Urothelium cell line (cell line): ENCODE measurements around the gene ARHGAP26.
"Not testable (repeated sequence)": the region's sequence is repeated elsewhere in the genome, so short reads cannot be mapped to it uniquely, and the experiment has no call there.

Experiments used
- DNase-seq: peaks from one replicate; pipeline ENCODE4 v3.0.0; 2011; ENCODE audit warnings: low spot score, mixed read lengths
- FAIRE-seq: peaks from 2 replicates; lab custom pipeline; 2011; peaks lifted over from hg19 to GRCh38; lab: Jason Lieb, UNC

The ARHGAP26 gene

DNA sequence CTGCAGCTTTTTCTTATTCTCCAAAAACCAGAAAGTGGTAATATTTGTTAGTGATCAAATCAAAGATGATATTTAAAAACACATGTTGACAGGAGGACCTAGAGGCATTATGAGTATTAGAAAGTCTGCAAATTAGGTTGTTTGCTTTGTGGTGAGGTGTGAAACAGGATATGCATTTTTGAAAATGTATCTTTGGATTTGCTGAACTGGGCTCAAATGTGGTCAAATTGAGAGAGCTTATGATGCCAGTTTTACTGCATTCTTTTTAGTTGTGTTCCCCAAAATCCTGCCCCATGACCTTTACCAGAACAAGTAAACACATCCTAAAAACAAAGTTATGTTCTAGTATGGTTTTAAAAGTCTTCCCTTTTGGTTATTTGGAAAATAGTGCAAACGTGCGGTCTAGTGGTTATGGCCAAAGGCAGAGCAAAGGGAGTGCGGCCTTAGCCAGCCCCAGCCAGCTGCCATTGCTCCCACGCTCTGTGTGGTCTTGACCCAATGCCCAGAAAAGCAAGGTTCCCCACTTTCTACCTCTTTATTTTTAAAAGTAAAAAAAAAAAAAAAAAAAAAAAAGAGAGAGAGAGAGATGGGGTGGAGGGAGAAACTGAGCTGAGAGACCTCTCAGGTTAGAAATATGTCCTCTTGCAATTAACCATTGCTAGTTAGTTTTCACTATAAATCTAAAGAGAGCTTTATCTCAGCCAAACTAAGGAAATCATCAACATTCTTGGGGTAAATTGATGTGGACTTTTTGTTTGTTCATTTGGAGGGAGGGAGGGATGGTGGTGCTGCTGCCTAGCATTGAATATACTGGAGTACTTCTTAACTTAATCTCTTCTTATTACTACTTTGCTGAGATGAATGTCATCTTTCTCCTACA is 176.6 kb downstream of the ARHGAP26 start:
- no peak for DNase-seq
- no peak for FAIRE-seq

DNA sequence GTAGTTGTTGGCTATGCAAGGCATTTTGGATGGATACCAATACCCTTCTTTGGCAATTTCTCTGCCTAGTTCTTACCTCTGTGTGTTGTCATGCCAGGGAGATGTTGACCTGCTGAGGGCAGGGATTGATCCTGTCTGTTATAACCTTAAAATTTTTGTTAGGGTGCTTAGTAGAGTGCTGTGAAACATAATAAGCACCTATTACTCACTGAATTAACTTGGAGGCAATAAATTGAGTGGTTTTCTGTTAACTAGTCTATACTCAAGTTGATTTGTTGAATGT is 177.2 kb downstream of the ARHGAP26 start:
- FAIRE-seq (no peak), DNase-seq (no peak)

DNA sequence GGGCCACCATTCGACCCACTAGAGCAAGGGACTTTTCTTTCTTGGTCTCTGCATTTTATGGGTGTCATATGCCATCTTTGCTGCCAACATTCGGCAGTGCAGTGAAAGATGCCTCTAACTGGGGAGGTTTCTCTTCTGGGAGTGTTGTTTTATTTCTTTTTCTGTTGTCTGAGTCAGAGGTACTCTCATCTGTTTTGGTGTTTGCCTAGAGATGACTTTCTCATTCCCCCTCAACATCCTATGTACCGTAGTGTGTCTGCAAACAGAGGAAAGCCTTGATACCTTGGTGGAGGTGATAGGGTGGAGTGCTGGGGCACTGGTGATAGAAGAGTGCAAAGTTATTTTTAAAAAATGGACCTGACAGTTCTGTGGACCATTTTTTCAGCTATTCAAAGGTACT is 182.1 kb downstream of the ARHGAP26 start:
- FAIRE-seq (no peak), DNase-seq (no peak)

DNA sequence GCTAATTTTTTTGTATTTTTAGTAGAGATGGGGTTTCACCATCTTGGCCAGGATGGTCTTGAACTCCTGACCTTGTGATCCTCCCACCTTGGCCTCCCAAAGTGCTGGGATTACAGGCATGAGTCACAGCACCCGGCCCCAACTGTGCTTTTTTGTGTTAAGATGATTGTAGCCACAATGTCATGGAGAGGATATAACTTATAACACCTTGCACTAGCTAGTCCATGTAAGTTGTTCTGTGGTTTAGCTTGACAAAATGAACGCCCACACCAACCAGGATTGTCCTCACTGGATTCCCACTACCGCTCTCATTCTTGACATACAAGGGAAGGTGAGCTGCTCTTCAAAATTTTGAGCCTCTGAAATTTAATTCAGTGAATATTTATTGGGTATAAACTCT is 182.7 kb downstream of the ARHGAP26 start:
- DNase-seq, FAIRE-seq: not testable (repeated sequence)

DNA sequence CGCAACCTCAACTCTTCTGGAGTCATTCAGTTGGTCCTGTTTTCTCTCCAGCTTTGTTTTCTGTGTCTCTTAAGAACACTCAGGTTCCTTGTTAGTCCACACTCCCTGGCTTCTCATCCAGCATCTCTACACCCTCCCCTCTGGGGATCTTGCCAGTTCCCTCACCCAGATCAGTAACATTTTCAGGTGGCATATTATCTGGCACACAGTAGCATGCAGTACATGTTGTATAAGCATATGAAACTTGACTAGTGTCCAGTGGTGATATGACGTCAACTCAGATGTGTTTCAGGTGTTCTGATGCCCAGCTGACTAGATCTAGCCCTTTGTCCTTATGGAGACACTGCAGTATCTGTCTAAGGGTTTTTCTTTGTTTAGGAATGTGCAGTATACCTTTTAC is 184.3 kb downstream of the ARHGAP26 start:
- DNase-seq, result no peak
- FAIRE-seq, result no peak

- FAIRE-seq (no peak), DNase-seq (no peak)
Observed at GRCh38 chr5:142955628-142956027, 185.5 kb downstream of the ARHGAP26 start.

GRCh38 chr5:142957528-142957927 is 187.4 kb downstream of the ARHGAP26 start:
- DNase-seq (no peak), FAIRE-seq (no peak)

GRCh38 chr5:142958944-142959682 is 188.9 kb downstream of the ARHGAP26 start:
- DNase-seq (no peak), FAIRE-seq (no peak)

DNA sequence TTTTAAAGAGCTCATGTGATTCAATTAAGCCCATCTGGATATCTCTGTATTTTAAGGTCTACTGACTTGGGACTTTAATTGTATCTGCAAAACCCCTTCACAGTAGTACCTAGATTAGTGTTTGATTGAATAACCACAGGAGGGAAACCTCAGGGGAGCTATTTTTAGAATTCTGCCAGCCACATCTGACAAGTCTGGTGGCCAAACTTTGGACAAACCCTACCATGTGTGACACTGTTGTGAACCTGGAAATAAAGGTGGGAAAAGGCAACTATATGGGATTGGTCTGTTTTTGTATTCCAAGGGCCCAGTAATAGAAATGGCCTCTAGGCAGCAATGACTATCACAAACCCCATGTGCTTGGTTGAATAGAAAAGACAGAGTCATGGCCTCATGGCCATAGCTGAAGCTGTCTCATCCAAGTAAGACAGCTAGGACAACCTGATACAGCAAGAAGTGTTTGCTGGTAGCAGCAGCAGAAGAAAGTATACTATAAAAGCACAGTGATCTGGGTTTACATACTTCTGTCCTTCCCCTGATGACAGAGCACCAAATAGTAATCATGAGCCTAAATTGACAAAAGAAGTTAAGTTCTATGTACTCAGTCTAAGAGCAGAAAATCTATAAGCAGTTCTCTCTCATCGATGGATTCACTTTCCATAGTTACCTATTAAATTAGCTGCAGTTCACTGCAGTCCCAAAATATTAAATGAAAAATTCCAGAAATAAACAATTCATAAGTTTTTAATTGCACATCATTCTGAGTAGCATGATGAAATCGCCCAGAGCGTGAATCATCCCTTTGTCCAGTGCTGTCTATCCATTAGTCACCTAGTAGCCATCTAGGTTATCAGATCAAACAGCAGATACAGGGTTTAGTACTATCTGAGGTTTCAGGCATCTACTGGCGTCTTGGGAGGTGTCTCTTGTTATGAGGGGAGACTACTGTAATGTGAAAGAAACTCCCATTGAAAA is 189.8 kb downstream of the ARHGAP26 start:
- peak; percentile 30 for DNase-seq
- no peak for FAIRE-seq

- FAIRE-seq, result no peak
- no peak for DNase-seq
Observed at GRCh38 chr5:142961440-142962173, 191.4 kb downstream of the ARHGAP26 start.

GRCh38 chr5:142962174-142962533 is 192.0 kb downstream of the ARHGAP26 start:
- FAIRE-seq, result no peak
- DNase-seq, result no peak

- not testable (repeated sequence) for FAIRE-seq, DNase-seq
Observed at GRCh38 chr5:142965258-142966120, 195.3 kb downstream of the ARHGAP26 start.

DNA sequence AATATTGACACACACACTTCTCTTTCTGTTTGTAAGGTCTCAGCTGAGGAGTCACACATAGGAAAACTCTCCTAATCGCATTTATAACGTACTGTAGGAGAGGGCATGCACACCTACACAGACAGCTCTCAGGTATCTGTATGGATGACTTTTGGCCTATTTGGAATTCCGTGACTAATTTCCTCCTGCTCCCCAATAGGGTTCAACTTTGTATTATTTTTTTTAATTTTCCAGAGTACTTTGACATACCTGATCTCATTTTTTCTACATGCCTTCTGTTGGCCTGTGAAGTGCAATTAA is 195.9 kb downstream of the ARHGAP26 start:
- FAIRE-seq, result no peak
- DNase-seq, result no peak

- DNase-seq (no peak), FAIRE-seq (no peak)
Observed at GRCh38 chr5:142969186-142969585, 199.0 kb downstream of the ARHGAP26 start.

DNA sequence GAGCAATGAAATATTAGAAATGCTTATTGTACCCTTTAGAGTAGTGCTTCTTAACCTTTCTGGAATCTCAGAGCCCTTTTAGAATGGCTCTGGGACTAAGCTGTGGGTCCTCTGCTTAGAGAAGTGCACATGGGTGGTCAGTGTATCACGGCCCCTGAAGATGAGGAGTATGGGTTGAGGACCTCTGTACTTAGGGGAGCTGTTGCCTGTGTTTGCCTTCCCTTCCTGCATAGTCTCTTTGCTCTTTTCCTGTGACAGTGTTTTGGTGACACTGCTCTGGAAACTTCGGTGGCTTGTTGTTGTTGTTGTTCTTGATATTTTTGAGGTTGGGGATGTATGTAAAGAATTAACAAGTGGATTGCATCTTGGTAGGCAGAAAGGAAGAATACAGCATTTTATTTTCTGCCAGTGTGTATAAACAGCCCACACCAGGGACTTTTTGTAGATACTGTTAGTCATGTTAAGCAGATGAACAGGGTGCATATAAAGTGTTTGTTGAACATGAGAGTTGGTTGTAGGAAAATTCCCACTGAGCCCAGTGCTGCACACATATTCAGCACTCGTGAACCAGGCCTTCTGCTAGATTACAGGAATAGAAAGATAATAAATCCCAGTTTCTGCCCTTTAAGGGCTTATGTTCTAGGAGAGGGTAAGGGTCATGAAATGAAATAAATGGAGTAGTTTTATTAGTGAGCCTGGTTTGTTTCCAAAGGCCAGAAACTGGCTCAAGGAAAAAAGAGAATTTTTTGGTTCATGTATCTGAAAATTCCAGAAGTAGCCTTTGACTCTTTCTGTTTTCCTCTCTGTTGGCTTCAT is 199.7 kb downstream of the ARHGAP26 start:
- DNase-seq (no peak), FAIRE-seq (no peak)

DNA sequence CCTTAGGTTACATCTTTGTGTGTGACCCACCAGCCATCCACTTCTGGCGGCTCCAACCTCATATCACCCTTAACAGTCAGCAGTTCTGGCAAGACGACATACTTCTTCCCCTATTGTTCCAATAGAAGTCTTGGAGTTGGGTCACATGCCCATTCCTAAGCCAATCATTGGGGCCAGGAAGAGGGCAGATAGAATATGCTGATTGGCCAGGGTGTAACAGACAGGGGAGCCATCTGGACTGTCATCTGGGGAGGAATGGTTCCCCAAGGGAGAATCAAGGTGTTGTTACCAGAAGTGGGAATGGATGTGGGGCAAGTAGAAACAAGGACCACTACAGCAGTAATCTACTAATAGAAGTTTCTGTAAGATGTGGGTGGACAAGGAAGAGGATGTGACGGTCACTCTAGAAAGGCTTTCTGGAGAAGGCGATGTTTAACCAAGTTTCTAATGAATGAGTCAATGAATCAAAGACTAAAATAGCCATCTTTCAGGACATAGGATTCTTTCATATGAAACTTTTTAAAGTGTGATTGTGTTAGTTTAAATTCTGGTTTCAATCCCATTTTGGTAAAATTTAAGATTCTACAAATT is 200.4 kb downstream of the ARHGAP26 start:
- no peak for FAIRE-seq
- DNase-seq, result no peak

DNA sequence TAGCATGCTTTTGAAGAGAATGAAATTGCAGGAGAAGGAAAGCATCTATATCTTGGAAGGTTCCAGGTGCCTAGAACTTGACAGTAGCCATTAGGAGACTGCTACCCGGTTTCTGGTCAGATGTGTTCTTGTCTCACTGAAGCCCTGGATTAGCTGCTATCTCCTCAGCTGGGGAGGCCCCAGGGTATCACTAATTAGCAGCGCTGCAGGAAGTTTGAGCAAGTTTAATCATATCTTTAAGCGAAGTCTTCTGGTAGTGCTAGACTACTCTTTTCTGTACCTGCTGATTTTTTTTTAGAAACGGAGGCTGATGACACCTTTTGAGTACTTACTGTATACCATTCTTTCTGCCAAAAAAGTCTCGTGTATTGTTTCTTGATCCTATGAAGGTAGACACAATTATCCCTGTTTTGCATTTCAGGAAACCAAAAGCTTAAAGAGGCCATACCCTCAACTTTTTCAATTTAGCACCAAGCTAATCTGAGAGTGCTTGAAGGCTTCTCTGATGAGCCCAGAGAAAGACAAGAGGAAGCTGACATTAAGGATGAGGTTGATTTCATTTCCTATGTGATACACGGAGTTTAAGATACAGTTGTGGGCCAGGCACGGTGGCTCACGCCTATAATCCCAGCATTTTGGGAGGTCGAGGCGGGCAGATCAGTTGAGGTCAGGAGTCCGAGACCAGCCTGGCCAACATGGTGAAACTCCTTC is 201.3 kb downstream of the ARHGAP26 start:
- FAIRE-seq (no peak), DNase-seq (no peak)

DNA sequence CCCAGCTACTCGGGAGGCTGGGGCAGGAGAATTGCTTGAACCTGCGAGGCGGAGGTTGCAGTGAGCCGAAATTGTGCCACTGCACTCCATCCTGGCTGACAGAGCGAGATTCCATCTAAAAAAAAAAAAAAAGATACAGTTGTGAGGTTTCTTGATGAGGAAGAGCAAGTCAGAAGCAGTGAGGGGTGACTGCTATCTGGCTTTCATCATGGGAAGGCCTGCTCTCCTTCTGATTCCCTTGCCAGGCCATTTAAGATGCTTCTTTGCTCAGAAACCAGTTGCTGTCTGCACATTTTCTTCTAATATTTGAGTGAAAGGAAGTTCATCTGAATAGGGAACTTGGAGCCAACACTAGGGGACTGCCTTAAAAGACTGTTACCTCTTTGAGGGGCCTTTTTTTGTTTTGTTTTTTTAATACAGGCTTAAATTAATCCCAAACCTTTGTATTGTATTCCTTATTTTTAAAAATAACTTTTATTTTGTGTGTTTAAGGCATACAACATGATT is 201.9 kb downstream of the ARHGAP26 start:
- DNase-seq (no peak), FAIRE-seq (no peak)
